Mesodermal cell (in vitro differentiated cells): ENCODE data around the gene LMX1A.

Source experiments
- H3K27ac ChIP-seq: 2 replicates; pipeline ENCODE4 v1.7.0; 2013; ENCODE audit warnings: mild to moderate bottlenecking, low read depth, low read length, moderate library complexity; ENCODE audit not compliant: severe bottlenecking
- H3K36me3 ChIP-seq: 2 replicates; pipeline ENCODE4 v1.7.1; 2013; ENCODE audit warnings: mild to moderate bottlenecking, low read length, moderate library complexity; ENCODE audit not compliant: control insufficient read depth, insufficient read depth
- H3K4me1 ChIP-seq: one replicate; pipeline ENCODE4 v1.7.1; 2013; ENCODE audit warnings: mild to moderate bottlenecking, low read length; ENCODE audit not compliant: insufficient read depth, control insufficient read depth, poor library complexity, severe bottlenecking
- H3K4me3 ChIP-seq: 2 replicates; pipeline ENCODE4 v1.7.0; 2013; ENCODE audit warnings: low read length, control low read depth, mild to moderate bottlenecking; ENCODE audit not compliant: insufficient read depth, poor library complexity, severe bottlenecking; ENCODE audit errors: extremely low read depth
- H3K9me3 ChIP-seq: 2 replicates; pipeline ENCODE4 v1.7.1; 2013; ENCODE audit warnings: mild to moderate bottlenecking, low read length, moderate library complexity; ENCODE audit not compliant: control insufficient read depth
- WGBS, 2 experiments: methylation state at CpG; one replicate each; pipeline ENCODE4 v1.1.5; 2013; ENCODE audit warnings: missing lambda C conversion rate in 2 of 2; ENCODE audit not compliant: insufficient coverage in 2 of 2; 5-methylcytosine and 5-hydroxymethylcytosine counted together

LMX1A gene

GRCh38 chr1:165187031-165188009 lies 169.2 kb downstream of the LMX1A start:
- no peaks in the 10 kb centered on the region for H3K36me3 ChIP-seq
- H3K4me3 ChIP-seq: no peak overlapping the region
- H3K27ac ChIP-seq: no peak overlapping the region
- no peaks in the 10 kb centered on the region for H3K4me1 ChIP-seq
- peaks cover 9% of the 10 kb centered on the region for H3K9me3 ChIP-seq
- whole genome bisulfite sequencing, 2 experiments: 88 to 100% methylated on average over 1 to 2 of the region's 3 CpGs

- H3K36me3 ChIP-seq: no peaks in the 10 kb centered on the region
- H3K9me3 ChIP-seq: peaks cover 9% of the 10 kb centered on the region
These were observed 171.2 kb downstream of the LMX1A start for GRCh38 chr1:165185161-165185889.

GRCh38 chr1:165182975-165183374 lies 173.5 kb downstream of the LMX1A start:
- Histone ChIP-seq H3K9me3 (peaks cover 9% of the 10 kb centered on the region), H3K4me3 (no peak overlapping the region), H3K36me3 (no peaks in the 10 kb centered on the region), H3K27ac (no peak overlapping the region), H3K4me1 (no peaks in the 10 kb centered on the region)
- WGBS, 2 experiments: 72 to 87% methylated on average over 3 of the region's 3 CpGs

More at GRCh38 chr1:165185161-165185889, 171.2 kb downstream of the LMX1A start:
- H3K27ac ChIP-seq: no peak overlapping the region
- H3K4me1 ChIP-seq: no peaks in the 10 kb centered on the region
- H3K4me3 ChIP-seq: no peak overlapping the region
- 86% methylated on average over 3 of the region's 4 CpGs; no CpG with 5 or more reads in 1 of the 2 experiments for WGBS, 2 experiments

- 100% methylated on average over 2 of the region's 6 CpGs; no CpG with 5 or more reads in 1 of the 2 experiments for WGBS, 2 experiments
These were observed 177.2 kb downstream of the LMX1A start for GRCh38 chr1:165179306-165179705.

GRCh38 chr1:165174491-165174890 lies 182.0 kb downstream of the LMX1A start:
- Histone ChIP-seq H3K27ac (no peak overlapping the region), H3K4me3 (no peak overlapping the region), H3K9me3 (no peaks in the 10 kb centered on the region), H3K4me1 (no peaks in the 10 kb centered on the region), H3K36me3 (no peaks in the 10 kb centered on the region)
- WGBS, 2 experiments: 73 to 88% methylated on average over 4 of the region's 4 CpGs

More at GRCh38 chr1:165179306-165179705, 177.2 kb downstream of the LMX1A start:
- peaks cover 9% of the 10 kb centered on the region for H3K9me3 ChIP-seq
- H3K36me3 ChIP-seq: no peaks in the 10 kb centered on the region
- no peak overlapping the region for H3K4me3 ChIP-seq
- no peaks in the 10 kb centered on the region for H3K4me1 ChIP-seq
- no peak overlapping the region for H3K27ac ChIP-seq

- Histone ChIP-seq H3K27ac (no peak overlapping the region), H3K4me3 (no peak overlapping the region), H3K4me1 (peaks cover 1% of the 10 kb centered on the region), H3K36me3 (no peaks in the 10 kb centered on the region), H3K9me3 (no peaks in the 10 kb centered on the region)
- WGBS, 2 experiments: 82 to 93% methylated on average over 1 to 4 of the region's 4 CpGs
These were observed 182.7 kb downstream of the LMX1A start for GRCh38 chr1:165173818-165174217.

- H3K9me3 ChIP-seq: no peaks in the 10 kb centered on the region
- H3K36me3 ChIP-seq: no peaks in the 10 kb centered on the region
- H3K4me1 ChIP-seq: peaks cover 5% of the 10 kb centered on the region
- no peak overlapping the region for H3K27ac ChIP-seq
- no peak overlapping the region for H3K4me3 ChIP-seq
- 85 to 86% methylated on average over 2 of the region's 2 CpGs for WGBS, 2 experiments
These were observed 183.1 kb downstream of the LMX1A start for GRCh38 chr1:165173409-165173808.

GRCh38 chr1:165172666-165173065 lies 183.8 kb downstream of the LMX1A start:
- H3K27ac ChIP-seq: no peak overlapping the region
- H3K9me3 ChIP-seq: no peaks in the 10 kb centered on the region
- peaks cover 6% of the 10 kb centered on the region for H3K4me1 ChIP-seq
- H3K36me3 ChIP-seq: no peaks in the 10 kb centered on the region
- no peak overlapping the region for H3K4me3 ChIP-seq
- WGBS, 2 experiments: 90 to 100% methylated on average over 1 to 2 of the region's 2 CpGs

- Histone ChIP-seq H3K4me1 (peaks cover 6% of the 10 kb centered on the region), H3K27ac (no peak overlapping the region), H3K4me3 (no peak overlapping the region), H3K9me3 (no peaks in the 10 kb centered on the region), H3K36me3 (no peaks in the 10 kb centered on the region)
- 100% methylated on average over 2 of the region's 3 CpGs; no CpG with 5 or more reads in 1 of the 2 experiments for WGBS, 2 experiments
These were observed 186.8 kb downstream of the LMX1A start for GRCh38 chr1:165169729-165170128.

- peaks cover 6% of the 10 kb centered on the region for H3K4me1 ChIP-seq
- WGBS, 2 experiments: 67 to 93% methylated on average over 1 of the region's 1 CpG
- no peak overlapping the region for H3K27ac ChIP-seq
- no peaks in the 10 kb centered on the region for H3K9me3 ChIP-seq
- H3K4me3 ChIP-seq: no peak overlapping the region
- no peaks in the 10 kb centered on the region for H3K36me3 ChIP-seq
These were observed 187.5 kb downstream of the LMX1A start for GRCh38 chr1:165169028-165169427.
